DOHH2 (cell line): ENCODE results near the gene CARMIL1.
"Not testable (repeated sequence)": the region's sequence is repeated elsewhere in the genome, so short reads cannot be mapped to it uniquely, and the experiment has no call there.

Experiments used
- CTCF ChIP-seq: fragments of 200-600 bp; sonication (generic); IDR thresholded peaks from one replicate; pipeline ENCODE4 v1.5.1; 2014; ENCODE audit warnings: antibody characterized with exemption, mild to moderate bottlenecking, low read depth, low read length; ENCODE audit not compliant: poor library complexity, severe bottlenecking
- EZH2phosphoT487 ChIP-seq: fragments of 200-600 bp; sonication (generic); IDR thresholded peaks from 2 replicates; pipeline ENCODE4 v1.6.1; 2017; ENCODE audit warnings: borderline replicate concordance, mild to moderate bottlenecking, antibody characterized with exemption, low read length, moderate library complexity, mixed read lengths

- not testable (repeated sequence) for TF ChIP-seq EZH2phosphoT487, CTCF
These were observed 306.9 kb downstream of the CARMIL1 start for GRCh38 chr6:25586119-25586518.
